ENCODE measurements around the gene MORN1.

DNA sequence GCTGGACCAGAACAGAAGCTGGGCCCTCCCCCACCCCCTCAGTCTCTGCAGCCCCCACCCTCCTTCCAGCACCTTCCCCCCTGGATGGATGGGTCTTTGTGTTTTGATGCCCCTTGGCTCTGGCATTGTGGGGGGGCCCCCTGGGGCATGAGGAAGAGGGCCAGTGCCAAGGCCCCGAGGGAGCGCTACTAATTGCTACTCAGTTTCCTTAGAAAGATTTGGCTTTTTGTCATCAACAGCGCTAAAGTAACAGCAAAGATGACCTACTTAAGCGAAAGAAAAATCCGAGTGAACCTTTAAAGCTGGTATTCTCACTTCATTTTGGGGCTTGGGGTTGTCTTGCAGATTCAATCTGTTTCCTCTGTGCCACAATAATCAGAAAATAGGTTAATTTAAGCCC lies 99.8 kb downstream of the MORN1 start:
- TF ChIP-seq, protein P1, sequence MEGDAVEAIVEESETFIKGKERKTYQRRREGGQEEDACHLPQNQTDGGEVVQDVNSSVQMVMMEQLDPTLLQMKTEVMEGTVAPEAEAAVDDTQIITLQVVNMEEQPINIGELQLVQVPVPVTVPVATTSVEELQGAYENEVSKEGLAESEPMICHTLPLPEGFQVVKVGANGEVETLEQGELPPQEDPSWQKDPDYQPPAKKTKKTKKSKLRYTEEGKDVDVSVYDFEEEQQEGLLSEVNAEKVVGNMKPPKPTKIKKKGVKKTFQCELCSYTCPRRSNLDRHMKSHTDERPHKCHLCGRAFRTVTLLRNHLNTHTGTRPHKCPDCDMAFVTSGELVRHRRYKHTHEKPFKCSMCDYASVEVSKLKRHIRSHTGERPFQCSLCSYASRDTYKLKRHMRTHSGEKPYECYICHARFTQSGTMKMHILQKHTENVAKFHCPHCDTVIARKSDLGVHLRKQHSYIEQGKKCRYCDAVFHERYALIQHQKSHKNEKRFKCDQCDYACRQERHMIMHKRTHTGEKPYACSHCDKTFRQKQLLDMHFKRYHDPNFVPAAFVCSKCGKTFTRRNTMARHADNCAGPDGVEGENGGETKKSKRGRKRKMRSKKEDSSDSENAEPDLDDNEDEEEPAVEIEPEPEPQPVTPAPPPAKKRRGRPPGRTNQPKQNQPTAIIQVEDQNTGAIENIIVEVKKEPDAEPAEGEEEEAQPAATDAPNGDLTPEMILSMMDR (IDR thresholded peaks at IDR 0.05) = no peak
- TF ChIP-seq POLR2AphosphoS5 (IDR thresholded peaks at IDR 0.05) (no peak), POLR2A (IDR thresholded peaks at IDR 0.05) (no peak), EP300 (IDR thresholded peaks at IDR 0.05; ENCODE audit: low read depth) (no peak)
